HG03280 (cell line): ENCODE data around the gene KIAA0825.
"Not testable (repeated sequence)": the region's sequence is repeated elsewhere in the genome, so short reads cannot be mapped to it uniquely, and the experiment has no call there.

ENCODE experiments used
- ATAC-seq: cut with Tn5 transposase; IDR thresholded peaks from one replicate; pipeline ENCODE4 v1.9.1; 2021; ENCODE audit warnings: mild to moderate bottlenecking, moderate library complexity; ENCODE audit not compliant: unreplicated experiment

KIAA0825 gene

DNA sequence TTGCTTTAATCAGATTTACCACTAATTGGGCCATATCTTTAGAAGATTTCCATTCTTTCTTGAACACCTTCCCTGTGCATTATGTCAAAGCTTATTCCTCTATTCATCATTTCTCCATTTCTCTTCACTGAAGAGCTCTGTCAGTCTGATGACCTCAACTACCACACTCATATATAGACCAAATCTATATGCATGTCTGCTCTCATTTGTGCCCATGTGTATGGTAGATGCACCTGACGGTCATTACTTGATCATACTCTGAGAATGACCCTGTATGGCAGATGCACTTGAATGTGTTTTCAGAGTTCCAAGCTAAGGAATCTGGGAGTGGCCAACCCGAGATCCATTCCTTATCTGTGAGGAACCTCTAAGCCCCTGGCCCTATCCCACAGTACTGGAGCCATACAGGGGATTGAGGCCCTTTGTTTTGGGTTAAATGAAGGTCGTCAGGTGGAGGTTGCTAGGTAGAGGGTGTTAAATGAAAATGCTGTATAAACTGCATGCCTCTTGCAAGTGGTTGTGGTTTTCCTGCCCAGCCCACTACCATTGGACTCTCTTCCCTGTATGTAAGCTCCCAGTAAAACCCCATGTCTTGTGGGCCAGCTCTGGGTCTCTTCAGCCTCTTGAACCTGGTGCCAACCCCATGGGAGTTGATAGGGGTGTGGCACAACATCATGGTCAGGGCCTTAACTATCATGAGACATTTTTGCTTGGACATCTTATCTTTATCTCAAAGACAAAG, 229.5 kb downstream of the KIAA0825 start:
- ATAC-seq = no peak

- ATAC-seq = no peak
These were observed 232.6 kb downstream of the KIAA0825 start for GRCh38 chr5:94385767-94386166.

DNA sequence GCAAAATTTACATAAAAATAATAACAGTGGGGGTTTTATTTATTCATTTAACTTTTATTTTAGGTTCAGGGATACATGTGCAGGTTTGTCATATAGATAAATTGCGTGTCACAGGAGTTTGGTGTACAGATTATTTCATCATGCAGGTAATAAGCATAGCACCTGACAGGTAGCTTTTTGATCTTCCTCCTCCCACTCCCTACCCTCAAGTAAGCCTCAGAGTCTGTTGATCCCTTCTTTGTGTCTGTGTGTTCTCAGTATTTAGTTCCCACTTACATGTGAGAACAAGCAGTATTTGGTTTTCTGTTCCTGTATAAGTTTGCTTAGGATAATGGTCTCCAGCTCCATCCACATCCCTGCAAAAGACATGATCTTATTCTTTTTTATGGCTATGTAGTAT, 240.3 kb downstream of the KIAA0825 start:
- ATAC-seq = no peak

DNA sequence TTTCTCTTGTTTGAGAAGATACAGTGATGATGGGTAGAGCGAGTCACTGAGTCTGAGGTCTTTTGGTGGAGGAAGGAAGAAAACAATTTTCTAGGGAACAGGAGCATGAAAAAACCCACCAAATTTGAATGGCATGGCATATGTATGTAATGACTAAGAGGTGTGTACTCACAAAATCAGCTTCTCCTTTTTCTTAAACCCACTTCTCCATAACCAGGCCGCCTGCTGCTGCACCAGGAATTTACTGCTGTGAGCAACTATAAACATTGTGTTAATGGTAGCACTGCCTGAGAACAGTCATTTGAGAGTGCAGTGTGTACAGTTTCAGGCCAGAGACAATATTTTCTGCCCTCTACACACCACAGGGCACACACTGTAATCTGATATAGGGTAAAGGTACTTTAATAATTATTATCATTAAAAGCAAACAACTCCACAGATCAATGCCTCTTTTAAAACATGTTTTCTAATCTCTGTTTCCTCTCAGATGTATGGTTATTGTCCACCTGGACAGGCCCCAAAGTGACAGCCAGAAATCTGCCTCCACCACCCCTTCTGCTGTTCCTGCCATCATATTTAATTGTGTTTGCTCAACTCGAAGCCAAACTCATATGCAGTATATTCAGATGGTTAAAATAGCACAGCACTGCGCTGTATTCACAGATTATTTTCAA, 241.6 kb downstream of the KIAA0825 start:
- no peak for ATAC-seq

DNA sequence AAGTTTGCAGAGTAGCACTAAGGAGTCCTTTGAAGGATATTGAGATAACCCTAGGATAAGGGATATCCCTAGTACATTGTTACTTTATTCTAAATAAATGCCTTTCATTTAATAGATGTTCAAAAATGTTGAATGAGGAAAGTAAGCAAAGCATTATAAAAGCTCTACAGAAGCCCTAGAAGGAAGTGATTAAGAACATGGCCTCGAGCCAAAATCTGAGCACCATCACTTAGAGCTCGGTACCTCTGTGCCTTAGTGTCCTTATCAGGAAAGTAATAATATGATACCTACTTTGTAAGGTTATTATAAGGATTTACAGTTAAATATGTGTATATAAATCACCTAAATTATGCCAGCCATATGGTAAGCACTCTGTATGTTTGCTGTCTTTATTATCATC, 242.6 kb downstream of the KIAA0825 start:
- no peak for ATAC-seq

DNA sequence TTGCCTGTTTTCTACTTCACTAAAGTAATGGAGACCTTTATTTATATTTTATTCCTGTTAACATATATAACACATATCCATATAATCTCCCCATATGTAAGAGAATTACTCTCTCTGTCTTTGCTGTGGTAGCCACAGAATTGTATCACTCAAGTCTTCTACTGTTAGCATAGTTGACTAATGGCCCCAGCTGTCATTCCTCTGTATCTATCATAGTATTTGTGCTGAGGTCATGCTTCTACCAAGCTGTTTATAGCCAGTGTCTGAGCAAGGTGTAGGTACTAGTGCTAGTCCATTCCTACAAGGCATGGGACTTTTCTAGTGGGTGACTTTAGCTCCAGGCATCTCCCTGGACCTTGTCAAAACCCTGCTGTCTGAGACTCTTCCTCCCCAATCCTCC, 244.1 kb downstream of the KIAA0825 start:
- ATAC-seq = no peak

GRCh38 chr5:94367900-94368299, 250.5 kb downstream of the KIAA0825 start:
- ATAC-seq = no peak

GRCh38 chr5:94366811-94367210, 251.6 kb downstream of the KIAA0825 start:
- ATAC-seq = no peak

GRCh38 chr5:94362857-94363256, 255.5 kb downstream of the KIAA0825 start:
- no peak for ATAC-seq

DNA sequence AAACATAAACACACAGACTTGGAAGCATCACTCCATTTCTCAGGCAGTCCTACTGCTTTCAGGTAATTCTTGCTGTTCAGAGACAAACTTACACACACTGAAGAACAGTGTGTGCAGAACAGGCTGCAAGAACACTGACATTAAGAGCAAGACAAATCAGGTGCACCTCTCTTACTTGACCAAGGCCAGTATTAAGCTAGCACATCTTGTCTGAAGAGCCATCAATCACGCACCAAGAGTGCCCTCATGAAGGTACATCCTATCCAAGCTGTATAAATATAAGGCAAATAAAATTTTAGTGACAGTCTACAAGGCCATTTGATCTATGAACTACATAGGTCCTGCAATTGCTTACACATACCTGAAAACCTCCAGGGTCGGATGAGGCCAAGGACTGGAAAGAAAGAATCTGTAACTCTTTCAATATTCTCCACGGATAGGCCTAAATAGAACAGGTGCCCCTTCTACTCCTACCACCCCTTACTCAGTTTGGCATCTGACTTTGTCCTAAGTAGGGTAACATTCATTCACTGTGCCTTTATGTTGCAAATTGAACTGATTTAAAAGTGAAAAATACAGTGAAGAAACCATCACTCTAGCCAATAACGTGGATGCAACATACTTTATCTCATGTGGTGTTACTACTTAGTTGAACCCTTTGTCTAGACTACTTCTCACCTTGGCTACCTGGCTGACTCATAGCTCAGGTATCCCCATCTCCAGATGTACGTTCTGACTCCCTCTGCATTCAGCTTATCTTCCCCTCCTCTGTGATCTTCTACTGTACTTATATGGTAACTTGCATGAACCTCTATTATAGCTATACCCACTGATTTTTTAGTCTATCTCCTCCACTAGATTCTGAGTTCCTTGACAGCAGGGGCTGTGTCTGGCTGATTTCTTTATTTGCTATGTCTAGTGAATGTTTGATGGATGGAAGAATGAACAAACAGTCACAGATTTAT, 256.3 kb downstream of the KIAA0825 start:
- ATAC-seq = no peak

- ATAC-seq = no peak
These were observed 257.2 kb downstream of the KIAA0825 start for GRCh38 chr5:94361161-94361560.

DNA sequence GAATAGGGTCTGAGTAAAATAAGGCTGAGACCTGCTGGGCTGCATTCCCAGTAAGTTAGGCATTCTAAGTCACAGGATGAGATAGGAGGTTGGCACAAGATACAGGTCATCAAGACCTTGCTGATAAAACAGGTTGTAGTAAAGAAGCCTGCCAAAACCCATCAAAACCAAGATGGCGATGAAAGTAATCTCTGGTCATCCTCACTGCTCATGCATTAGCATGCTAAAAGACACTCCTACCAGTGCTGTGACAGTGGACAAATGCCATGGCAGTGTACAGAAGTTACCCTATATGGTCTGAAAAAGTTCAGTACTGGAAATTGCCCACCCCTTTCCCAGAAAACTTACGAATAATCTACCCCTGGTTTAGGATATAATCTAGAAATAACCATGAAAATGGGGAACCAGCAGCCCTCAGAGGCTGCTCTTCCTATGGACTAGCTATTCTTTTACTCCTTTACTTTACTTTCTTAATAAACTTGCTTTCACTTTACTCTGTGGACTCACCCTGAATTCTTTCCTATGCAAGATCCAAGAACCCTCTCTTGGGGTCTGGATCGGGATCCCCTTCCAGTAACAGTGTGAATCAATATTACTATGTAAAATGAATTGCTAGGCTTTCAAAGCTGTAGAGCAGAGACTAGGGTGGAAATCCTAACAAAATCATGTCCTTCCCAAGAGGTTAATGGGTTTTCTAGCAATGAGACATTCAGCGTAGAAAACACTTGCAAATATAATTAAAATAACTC, 257.8 kb downstream of the KIAA0825 start:
- no peak for ATAC-seq

DNA sequence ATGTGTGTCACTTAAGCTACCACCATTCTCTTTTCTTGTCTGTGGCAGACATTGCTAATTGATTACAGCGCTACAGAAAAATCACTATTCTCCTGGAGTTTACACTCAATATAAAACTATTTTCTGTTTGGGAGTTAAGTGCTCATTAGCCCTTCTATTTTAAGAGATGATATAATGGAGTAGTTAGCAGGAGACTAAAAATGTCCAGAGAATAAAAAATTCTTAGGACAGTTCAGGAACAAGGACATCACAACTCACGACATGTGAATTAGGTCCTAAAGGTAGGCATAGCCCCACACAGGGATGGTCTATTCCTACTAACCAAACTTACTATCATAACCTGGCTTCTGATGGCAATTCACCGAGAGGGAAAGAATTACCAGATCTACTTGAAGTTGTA, 258.5 kb downstream of the KIAA0825 start:
- ATAC-seq = no peak

- no peak for ATAC-seq
These were observed 262.6 kb downstream of the KIAA0825 start for GRCh38 chr5:94355811-94356210.

DNA sequence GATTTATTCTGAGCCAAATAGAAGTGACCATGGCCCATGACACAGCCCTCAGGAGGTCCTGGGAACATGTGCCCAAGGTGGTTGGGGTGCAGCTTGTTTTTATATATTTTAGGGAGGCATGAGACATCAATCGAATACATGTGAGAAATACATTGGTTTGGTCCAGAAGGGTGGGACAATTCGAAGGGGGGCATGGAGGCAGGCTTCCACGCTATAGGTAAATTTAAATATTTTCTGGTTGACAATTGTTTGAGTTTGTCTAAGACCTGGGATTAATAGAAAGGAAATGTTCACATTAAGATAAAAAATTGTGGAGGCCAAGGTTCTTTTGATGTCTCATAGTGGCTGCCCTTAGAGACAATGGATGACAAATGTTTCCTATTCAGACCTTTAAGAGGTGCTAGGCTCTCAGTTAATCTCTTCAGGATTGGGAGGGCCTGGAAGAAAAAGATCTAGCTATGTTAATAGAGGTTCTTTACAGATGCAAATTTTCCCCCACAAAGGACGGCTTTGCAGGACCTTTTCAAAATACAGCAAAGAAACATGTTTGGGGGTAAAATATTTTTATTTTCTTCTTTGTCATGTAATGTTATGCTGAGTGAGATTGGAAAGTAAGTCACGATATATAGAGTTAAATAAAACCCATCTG, 263.4 kb downstream of the KIAA0825 start:
- ATAC-seq = not testable (repeated sequence)

- ATAC-seq = no peak
These were observed 264.8 kb downstream of the KIAA0825 start for GRCh38 chr5:94353605-94354004.

DNA sequence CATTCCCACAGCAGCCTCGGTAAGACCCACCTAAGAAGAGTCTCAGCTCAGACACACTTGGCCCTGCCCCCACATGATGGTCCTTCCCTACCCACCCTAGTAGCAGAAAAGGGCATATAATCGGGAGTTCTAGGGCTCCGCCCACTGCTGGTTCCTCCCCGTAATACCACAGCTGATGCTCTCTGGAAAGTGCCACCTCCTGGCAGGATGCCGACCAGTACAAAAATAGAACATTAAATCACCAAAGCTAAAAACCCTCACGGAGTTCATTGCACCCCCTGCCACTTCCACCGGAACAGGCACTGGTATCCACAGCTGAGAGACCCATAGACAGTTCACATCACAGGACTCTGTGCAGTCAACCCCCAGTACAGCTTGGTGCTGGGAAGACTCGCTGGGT, 271.3 kb downstream of the KIAA0825 start:
- no peak for ATAC-seq

GRCh38 chr5:94345257-94345656, 273.1 kb downstream of the KIAA0825 start:
- ATAC-seq = no peak

DNA sequence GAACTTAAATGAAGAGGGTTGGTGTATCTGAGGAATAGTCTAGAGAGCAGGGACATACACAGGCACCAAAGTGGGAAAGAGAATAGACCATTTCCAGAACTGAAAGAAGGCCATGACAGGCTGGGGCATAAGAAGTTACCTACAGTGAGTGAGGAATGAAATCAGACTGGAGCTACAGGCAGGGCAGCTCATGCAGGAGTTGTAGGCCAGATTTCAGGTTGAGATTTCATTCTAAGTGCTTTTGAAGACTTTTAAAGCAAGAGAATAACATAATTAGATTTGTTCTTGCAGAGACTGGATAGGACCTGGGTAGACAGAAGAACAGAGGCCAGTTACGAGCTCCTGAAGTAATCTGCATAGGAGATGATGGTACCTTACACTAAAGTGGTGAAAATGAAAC, 280.8 kb downstream of the KIAA0825 start:
- ATAC-seq = no peak

GRCh38 chr5:94335936-94336335, 282.5 kb downstream of the KIAA0825 start:
- ATAC-seq = no peak
